Peyer's patch (tissue), 4 donors: Measurements from ENCODE around the gene S100A10.

Source experiments
- CTCF ChIP-seq, 6 experiments: fragments of 450-650 bp in 4 of 6; fragments of 200-600 bp in 2 of 6; sonication (generic) in 1 of 6; IDR thresholded peaks; one replicate each; pipeline ENCODE4 v1.5.1; 2017 to 2019; ENCODE audit warnings: antibody characterized with exemption in 6 of 6, mild to moderate bottlenecking in 3 of 6, moderate library complexity in 1 of 6
- POLR2A ChIP-seq, 2 donors: fragments of 450-650 bp; IDR thresholded peaks; one replicate each; pipeline ENCODE4 v1.5.1; 2017; ENCODE audit warnings: antibody characterized with exemption in 2 of 2, mild to moderate bottlenecking in 2 of 2, moderate library complexity in 2 of 2

DNA sequence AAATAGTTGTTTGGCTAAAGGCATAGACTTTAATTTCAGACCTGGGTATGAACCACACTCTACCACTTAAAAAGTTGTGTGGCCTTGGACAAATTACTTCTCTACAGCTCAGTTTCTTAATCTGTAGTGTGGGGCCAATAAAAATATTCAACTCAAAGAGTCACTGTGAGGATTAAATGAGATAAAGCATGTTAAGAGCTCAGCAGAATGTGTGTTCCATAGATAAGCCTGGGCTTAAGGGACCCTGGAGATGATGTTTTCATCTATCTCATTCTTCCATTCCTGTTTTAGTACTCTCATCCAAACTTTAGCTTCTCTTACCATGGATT lies 17.7 kb downstream of the S100A10 start:
- TF ChIP-seq CTCF (IDR thresholded peaks at IDR 0.05) (no peak), POLR2A (IDR thresholded peaks at IDR 0.05) (no peak)
